GM21576 (cell line): ENCODE measurements around the gene KRTAP10-7.
"Not testable (repeated sequence)": the region's sequence is repeated elsewhere in the genome, so short reads cannot be mapped to it uniquely, and the experiment has no call there.

Experiments used
- ATAC-seq: cut with Tn5 transposase; IDR thresholded peaks from one replicate; pipeline ENCODE4 v1.9.1; 2021; ENCODE audit warnings: mild to moderate bottlenecking, moderate library complexity; ENCODE audit not compliant: unreplicated experiment

KRTAP10-7 gene

DNA sequence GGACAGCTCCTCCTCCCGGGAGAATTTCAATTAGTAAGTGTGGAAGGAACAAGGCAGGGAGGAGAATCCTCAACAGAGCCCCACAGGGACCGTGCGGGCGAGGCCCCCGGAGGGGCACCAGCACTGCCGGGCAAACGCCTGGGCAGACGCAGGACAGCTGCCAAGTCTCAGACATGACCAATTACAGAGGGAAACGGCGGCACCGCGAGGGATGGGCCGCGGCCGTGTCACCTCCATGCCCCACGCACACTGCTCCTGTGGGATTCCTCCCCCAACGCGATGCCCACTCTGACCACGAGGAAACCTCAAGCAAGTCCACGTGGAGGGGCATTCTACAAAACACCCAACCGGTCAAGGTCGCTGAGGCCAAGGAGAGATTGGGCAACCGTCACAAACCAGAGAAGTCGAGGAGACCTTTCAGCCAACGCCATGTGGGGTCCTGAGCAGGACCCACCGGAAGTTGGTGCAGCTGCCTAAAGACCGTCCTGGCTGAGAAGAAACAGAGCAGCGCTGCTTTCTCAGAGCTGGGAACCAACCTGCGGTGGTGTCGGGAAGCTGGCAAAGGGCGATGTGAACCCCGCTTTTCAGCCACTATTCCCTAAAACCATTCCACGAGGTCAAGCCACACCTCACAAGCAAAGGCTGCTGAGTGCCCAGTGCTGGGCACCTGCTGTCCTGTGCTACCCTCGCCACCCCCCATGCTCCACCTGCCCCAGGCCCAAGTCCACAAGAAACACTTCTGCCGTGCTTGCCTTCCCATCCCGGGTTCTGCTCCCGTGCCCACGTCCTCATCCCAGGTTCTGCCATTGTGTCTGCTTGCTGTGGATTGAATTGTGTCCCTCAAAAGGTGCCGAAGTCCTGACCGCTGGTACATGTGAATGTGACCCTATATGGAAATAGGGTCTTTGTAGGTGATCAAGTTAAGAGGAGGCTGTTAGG, 28.3 kb upstream of the KRTAP10-7 start:
- ATAC-seq = no peak

DNA sequence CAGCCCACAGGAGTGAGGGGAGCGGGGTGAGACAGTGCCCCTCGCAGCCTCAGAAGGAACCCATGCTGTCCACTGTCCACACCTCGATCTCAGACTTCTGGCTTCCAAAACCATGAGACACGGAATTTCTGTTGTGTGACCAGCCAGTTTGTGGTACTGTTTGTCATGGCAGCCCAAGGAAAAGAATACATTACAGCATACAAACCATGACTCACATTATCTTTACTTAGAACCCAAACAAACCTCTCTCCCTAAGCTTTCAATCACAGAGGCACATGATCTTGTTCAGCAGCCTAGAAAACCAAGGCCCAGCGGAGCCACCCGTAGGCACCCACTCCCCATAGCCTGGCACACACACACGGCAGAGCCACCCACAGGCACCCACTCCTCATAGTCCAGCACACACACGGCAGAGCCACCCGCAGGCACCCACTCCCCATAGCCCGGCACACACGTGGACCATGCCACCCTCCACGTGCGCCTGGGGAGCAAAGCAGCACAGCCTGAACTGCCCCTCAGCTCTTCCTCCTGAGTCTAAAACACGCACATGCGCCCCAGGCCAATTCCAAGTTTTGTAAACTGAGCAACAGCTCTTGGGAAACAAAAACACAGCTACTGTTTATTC, 27.3 kb upstream of the KRTAP10-7 start:
- ATAC-seq = no peak

GRCh38 chr21:44573630-44574456, 26.6 kb upstream of the KRTAP10-7 start, which contains the start of gene KRTAP10-4:
Gene KRTAP10-4, plus strand, starts transcription at chr21:44573729. Its CDS starts 30 bp downstream, at chr21:44573759.
- ATAC-seq = not testable (repeated sequence)

- no peak for ATAC-seq
Measured at GRCh38 chr21:44574457-44575306, 25.7 kb upstream of the KRTAP10-7 start.

- ATAC-seq = no peak
Measured at GRCh38 chr21:44575307-44576024, 24.9 kb upstream of the KRTAP10-7 start.

DNA sequence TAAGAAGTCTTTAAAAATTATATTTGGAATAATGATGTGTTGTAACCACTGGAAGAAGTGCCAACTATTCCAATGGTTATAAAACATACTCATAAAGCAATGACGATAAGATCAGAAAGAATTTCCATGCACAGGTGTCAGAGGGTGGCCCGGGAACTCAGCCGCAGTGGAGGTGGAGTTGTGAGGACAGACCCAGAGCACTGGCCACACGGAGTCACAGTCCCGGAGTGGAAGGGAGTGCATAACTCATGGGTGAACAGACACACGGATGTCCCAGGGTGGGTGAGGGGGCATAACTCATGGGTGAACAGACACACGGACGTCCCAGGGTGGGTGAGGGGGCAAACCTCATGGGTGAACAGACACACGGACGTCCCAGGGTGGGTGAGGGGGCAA, 24.4 kb upstream of the KRTAP10-7 start:
- ATAC-seq = no peak

DNA sequence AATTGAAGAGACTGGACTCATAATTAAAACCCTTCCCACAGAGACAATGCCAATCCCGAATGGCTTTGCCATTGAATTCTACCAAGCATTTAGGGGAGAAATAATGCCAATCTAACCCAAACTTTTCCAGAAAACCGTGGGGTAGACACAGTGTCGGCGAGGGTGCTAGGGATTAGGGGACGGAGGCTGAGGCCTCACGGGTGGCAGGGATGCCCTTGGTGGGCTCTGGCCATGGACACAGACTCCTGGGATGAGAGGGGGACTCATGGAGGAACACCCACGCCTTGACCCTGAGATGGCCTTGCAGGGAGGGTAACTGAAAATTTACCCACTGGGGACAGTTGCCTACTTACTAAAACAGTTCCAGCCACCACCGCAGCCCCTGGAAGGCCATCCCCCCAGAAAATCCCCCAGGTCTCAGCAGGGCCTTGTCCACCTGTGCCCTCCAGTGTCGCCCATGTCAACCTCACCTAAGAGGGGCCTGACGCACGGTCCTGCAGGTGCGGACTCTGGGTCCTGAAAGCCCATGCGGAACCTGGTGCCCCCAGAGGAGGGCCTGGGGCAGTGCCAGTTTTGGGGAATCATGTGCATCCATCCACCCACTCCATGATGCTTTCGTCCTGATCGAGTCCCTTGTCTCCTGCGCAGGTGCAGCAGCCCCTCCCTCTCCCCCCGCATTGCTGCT, 21.9 kb upstream of the KRTAP10-7 start:
- no peak for ATAC-seq

DNA sequence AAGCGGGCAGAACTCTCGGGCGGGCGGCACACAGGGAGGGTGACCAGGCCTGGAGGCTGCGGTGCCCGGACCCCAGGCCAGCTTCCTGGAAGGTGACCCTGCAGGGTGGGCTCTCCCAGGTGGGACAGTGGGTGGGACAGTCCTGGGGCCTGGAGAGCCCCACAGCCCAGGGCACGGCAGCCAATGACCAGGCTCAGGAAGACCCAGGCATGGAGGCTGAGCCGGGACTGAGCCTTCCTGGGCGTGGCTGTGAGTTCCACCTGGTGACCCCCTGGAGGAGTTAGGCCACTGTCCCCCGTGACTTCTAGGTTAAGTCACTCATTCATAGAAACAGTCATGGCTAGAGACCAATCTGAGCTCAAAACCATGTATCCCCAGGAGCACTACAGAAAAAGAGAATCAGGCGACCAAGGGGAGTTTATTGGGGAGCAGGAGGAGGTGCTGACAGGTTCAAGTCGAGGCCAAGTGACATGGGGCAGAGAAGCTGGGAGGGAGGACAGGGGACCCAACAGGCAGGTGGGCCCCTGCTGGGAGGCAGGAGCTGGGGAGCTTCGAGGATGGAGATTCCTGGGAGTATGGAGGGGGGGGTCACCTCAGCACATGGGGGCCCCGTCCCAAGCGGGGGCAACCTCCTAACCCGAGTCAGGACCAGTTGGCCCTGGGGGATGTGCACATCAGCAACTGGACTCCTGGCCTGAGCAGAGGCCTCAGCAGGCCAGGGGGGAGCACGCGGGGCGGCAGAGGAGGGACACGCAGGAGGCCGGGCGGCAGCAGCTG, 21.2 kb upstream of the KRTAP10-7 start:
- ATAC-seq = no peak

GRCh38 chr21:44579833-44580144, 20.6 kb upstream of the KRTAP10-7 start:
- ATAC-seq = no peak

DNA sequence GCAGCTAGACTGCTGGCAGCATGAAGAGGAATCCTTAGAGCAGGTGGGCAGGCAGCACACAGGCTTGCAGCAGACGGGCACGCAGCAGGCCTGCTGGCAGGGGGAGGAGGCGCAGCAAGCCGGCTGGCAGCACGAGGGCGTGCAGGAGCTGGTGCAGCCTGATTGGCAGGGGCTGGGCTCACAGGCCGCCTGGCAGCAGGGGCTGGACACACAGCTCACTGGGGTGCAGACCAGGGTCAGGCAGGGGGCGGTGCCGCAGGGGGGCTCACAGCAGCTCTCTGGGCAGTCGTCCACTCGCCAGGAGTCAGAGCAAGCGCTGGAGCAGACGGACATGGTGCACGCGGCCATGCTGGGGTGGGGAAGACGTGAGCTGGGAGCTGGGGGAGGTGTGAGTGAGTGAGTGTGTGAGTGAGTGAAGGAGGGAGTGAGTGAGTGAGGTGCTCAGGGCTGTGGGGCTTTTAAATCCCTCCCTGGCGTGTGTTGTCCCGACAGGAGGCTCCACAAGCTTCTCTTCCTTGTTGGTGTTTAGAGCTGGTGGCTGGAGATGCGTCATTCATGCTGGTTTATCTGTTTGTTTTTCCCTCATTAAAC, 20.1 kb upstream of the KRTAP10-7 start, which contains the start of gene KRTAP10-5:
Gene KRTAP10-5, minus strand, starts transcription at position 374 of the 591 bp plus-strand sequence. Its CDS starts 26 bp downstream, at position 348.
- not testable (repeated sequence) for ATAC-seq

- no peak for ATAC-seq
Measured at GRCh38 chr21:44581158-44581557, 19.2 kb upstream of the KRTAP10-7 start.

DNA sequence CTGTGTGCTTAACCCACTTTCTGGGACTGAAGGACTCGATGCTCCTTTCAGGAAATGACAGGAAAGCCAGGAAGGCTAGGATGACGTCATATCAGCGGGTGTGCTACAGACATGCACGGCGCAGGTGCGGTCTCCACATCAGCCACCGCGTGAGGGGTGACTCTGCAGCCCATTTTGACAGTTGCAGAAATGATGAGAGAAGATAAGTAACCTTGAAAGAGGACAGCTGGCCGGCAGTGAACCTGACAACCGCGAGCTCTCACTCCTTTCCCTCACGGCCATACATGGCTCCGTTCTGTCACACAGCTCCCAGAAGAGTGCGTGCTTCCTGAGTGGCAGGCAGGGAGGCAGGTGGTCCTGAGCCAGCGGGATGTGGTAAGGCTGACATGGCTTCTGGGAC, 18.3 kb upstream of the KRTAP10-7 start:
- ATAC-seq = no peak

DNA sequence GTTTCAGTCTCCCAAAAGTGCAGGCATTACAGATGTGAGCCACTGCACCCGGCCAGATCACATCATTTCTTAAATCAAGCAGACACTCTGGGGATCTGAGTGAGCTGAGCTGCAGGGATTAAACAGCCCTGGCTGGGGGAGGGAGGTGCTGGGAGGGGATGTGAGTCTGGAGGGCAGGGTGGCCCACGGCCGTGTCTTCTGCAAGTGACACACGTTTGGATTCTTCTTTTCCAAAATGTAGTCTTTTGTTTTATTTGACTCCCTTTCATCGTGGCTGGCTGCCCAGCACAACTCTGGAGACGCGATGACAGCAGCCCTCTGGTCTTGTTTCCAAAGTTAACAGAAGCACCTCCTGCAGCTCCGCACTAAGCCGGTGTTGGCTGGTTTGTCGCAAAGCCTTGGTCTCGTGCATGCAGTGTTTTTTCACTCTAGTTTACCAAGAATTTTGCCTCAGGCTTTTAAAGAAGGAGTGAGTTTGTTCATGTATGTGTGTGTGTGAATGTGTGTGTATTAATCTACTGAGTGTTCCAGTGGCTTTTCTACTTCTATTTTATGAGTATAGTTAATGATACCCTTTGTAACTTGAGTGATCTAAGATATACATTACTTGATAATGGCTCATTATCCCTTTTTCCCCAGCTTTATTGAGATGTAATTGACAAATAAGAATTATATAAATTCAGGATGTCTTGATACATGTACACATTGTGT, 17.2 kb upstream of the KRTAP10-7 start:
- no peak for ATAC-seq

GRCh38 chr21:44583800-44584147, 16.6 kb upstream of the KRTAP10-7 start:
- no peak for ATAC-seq

- ATAC-seq = no peak
Measured at GRCh38 chr21:44585892-44586291, 14.5 kb upstream of the KRTAP10-7 start.

- ATAC-seq = no peak
Measured at GRCh38 chr21:44589094-44589493, 11.3 kb upstream of the KRTAP10-7 start.

DNA sequence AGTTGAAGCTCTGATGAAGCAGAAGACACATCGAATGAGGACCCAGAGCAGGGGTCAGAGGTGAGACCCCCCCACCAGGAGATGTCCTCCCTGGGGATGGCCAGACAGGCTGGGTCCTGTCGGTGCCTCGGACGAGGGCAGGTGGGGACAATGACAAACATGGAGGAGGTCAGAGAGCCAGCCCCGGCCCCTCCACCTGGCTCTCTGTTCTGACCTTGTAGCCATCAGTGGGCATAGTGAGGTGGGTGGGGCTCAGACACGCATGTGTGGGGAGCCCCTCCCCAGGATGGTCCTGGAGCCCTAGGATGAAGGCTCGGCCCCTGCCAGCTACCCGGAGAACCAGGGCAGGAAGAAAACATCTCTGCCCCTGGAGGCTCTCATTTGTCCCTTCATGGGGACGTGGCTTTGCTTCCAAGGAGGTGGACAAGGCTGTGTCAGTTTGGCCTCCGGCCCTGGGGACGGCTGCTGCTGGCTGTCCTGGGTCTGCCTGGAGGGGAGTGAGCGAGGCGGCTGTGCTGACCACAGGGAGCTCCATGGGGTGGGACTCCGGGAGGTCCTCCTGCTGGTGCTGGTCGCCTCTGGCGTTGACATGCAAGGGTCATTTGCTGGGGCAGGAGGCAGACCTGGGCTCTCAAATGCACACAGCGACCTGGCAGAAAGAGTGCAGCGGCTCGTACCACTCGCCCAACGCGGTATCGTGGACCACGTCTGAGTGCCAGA, 10.7 kb upstream of the KRTAP10-7 start:
- no peak for ATAC-seq
